Hindlimb muscle (tissue), 1 donor: ENCODE results near the gene TMUB1. TPM values are rescaled to one million over a fixed set of nuclear protein-coding genes. Genes with fewer than 3 reads are reported as not detected.

Source experiments
- DNase-seq: peaks from one replicate; pipeline ENCODE4 v3.0.0-alpha.2; 2013
- polyA plus RNA-seq: library from polyadenylated mRNA; unstranded; fragments of 120-200 nt; gene quantifications from one replicate; pipeline ENCODE4 v1.2.1, GENCODE V29; 2013; ENCODE audit not compliant: insufficient read length

The TMUB1 gene
- polyA plus RNA-seq, 1 donor = 44.9 TPM

DNA sequence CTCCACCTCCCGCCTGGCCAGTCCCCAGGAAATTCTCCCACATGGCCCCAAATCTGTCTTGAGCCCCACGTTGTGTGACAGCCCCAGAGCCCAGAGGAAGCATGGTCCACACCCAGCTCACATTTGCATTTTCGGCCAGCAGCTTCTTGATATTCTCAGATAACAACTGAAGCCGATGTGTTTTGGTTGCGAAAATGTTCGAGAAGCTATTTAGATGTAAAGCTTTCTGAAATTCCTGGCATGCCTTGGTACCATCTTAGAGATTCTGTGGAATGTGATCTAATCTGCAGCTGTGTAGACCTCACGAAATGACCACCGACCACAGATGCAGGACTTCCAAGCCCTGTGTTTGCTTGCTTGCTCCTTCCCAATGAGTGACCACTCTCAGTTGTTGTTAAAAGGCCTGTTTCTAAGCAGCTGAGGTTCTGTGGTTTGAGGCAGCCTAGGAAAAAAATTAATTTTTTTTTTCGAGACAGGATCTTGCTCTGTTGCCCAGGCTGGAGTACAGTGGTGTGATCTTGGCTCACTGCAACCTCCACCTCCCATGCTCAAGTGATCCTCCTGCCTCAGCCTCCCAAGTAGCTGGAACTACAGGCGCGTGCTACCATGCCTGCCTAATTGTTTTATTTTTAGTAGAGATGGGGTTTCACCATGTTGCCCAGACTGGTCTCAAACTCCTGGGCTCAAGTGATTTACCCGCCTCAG is 15.1 kb downstream of the TMUB1 start:
- DNase-seq = no peak

DNA sequence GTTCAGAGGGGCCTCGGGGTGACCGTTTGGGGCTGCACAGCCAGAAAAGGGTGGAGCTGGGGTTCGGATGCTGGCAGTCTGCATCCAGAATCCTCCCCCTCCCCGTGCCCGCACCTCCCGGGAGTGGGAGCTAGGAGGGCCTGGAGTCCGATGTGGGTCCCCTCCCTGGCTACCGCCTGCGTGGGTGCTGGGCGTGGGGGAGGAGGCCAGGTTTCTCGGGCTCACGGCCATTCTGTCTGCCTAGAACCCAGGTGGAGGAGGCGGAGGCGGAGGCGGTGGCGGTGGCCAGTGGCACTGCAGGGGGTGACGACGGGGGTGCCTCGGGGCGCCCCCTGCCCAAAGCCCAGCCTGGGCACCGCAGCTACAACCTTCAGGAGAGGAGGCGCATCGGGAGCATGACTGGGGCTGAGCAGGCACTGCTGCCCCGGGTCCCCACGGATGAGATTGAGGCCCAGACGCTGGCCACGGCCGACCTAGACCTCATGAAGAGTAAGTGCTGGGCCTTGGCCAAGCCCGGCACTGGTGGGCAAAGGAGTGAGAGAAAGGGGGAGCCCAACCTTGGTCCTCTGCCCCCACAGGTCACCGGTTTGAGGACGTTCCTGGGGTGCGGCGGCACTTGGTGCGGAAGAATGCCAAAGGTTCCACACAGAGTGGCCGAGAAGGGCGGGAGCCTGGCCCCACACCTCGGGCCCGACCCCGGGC is 16.9 kb downstream of the TMUB1 start:
- no peak for DNase-seq

DNA sequence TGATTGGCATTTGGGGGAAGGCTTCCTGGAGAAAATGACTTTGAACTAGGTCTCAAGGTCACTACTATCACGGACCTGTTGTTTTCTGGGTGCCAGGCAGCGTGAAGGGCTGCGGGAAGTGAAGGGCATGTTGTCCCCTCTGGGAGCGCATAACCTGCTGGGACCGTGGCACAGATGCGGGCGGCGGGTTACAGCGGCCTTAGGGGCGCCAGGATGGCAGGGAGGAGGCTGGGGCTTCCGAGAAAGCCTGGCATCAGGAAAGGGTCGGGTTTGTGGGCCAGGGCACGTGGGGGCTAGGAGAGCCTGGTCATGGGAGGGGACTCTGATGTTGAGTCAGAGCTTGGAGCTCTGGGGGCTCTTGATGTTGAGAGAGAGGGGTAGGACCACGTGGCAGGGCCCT is 17.8 kb downstream of the TMUB1 start:
- DNase-seq = no peak

DNA sequence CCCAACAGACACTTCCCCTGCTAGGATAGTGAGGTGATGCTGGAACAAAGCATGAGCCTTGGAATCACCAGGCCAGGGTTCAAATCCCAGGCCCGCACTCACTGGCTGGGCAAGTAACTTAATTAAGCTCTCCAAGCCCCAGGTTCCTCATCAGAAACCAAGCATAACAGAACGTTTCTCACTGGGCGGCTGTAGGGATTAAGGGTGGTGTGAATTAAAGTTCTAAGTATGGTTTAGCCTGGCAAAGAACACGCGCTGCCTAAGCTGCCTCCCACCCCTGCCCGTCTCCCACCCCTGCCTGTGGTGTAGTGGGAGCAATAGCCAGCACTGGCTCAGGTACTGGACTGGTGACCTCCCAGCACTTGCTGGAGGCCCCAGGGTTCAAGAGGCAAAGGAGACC is 18.3 kb downstream of the TMUB1 start:
- DNase-seq = no peak

DNA sequence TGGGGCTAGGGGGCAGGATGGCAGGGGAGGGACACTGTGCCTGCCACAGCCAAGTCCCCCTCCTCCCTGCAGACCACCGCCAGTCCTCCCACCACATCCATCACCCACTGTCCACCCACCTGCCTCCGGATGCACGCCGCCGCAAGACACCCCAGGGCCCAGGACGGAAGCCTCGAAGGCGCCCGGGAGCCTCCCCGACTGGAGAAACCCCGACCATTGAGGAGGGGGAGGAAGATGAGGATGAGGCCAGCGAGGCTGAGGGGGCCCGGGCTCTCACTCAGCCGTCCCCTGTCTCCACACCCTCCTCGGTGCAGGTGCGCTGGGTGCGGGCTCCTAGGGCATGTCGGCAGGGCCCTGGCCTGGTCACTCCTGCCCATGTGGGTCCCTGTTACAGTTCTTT is 18.8 kb downstream of the TMUB1 start:
- DNase-seq = no peak

DNA sequence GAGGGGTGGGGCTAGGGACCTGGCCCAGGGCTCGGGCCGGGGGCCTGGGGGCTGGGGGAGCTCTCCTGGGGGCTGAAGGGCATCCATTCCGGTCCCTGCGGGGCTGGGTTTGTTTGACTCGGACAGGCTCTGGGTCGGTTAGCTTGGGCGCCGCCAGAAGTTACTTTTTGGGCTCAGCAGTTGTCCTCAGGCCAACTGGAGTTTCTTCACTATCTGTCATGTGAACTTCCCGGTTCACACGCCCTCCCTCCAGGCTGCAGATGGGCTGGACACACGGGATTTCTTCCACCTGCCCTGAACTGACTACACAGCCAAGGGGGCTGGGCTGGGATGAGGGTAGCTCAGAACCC is 20.1 kb downstream of the TMUB1 start:
- DNase-seq = no peak

DNA sequence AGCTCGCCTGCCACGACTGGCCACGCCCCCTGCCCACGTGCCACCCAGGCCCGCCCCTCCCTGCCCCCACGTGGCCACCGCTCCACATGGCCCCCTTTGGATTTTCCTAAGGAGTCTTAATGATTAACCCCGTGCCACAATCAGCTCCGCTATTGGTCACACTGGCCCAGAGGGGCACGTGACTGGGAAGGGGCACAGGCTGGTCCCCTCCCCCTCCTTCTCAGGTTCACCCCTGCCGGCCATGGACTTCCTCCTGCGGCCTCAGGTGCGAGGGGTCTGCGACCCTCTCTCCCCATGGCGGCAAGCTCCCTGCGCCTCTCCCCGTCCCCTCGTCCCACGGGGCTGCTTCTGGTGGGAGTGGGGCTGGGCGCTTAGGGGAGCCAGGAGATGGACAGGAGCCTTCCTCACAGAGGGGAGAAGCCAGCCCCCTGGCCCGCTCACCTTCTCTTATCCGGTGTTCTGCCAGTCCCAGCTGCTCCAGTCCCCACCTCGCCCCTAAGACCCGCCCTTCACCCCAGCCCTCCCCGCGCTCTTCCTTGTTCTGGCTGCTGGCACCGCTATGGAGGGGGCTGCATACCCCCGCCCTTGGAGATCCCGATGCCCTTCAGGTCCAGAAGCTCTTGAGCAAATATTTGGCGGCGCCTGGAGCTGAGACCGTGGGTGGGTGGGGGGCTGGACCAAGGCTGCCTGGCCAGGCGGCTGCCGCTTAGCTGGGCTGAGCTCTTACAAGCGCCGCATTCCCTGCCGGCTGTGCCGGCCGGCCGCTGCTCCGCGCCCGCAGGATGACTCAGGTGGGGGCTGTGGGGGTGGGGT is 20.7 kb downstream of the TMUB1 start:
- DNase-seq = no peak

DNA sequence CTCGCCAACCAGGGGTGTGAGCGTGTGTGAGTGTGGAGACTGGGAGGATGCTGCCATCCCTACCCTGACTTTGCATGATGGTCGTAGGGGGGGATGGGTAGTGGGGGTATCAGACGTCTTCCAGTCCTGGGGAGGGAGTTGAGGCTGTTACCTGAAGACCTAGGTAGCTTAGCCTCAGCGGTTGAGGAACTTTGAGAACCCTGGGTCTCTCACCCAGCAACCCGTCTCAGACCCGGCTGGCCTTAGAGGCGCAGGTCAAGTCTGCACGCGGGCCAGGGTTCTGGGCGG is 21.2 kb downstream of the TMUB1 start:
- DNase-seq = no peak

DNA sequence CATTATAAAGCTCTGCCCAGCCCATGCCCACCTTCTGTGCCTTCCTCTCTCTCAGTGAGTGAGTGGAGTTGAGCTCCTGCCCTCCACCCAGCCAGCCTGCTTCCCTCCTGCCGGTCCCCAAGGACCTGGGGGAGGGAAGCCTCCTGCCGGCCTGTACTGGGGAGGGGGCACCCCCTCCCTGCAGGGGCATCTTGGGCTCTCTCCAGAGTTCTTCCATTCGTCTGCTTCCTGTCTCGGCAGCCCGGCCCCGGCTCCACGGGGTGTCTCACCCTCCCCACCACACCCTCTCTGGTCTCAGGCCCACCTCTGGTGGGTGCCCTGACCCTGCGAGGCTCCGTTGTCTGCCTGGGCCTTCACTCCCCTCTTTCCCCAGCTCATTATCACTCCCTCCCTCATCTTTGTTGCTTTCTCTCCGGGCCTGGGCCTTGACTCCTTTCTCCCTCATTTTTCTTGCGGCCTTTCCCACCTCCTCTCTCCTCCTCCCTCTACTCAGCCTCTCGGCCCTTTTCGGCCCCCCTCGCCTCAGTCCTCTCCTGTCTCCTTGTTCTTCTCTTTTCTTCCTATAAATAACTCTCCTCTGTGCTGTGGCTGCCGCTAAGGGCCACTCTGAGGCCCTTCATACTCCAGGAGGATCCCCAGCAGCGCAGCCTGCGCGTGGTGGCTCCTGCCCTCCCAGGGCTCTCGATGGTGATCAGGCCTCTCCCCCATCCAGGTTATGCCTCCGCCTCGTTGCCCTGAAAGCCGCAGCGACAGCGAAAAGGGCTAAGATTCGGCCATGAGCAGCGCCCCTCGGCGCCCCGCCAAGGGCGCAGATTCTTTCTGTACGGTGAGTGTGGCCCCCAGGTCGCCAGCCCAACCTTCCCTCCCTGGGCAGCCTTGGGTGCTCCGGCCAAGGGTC is 21.8 kb downstream of the TMUB1 start:
- no peak for DNase-seq

DNA sequence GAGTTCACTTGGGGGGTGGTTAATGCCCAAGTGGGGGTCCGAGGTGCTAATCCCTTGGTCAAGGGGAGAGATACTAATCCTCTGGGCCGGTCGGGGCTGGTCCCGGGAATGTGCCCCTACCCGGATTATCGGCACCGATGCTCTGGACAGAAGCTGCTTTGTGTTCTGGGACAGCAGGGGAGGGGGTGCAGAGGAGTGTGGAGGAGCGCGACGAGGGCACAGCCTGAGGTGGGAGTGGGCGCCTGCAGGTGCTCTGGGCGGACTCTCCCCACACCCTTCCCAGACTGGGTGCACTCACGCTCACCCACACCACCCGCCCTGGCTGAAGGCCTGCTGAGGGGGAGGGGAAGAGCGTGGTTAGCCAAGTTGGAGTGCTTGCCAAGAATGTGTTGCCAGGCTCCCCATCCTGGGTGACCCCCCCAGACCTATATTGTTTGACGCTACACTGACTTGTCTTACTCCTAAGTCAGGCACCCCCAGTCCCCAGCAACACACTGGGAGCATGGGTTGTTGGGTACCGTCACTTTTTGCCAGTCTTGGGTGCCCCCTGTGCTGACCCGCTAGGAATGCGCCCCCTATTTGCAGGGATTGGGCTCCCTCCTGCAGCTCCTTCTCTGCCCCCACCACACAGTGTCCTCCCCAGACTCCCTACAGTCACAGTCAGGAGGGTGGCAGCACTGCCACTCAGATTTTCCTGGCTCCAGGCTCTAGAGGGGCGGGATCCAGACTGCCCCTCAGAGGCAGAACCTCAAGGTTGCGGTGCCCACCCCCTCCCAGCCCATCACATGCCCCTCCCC is 22.7 kb downstream of the TMUB1 start:
- no peak for DNase-seq

DNA sequence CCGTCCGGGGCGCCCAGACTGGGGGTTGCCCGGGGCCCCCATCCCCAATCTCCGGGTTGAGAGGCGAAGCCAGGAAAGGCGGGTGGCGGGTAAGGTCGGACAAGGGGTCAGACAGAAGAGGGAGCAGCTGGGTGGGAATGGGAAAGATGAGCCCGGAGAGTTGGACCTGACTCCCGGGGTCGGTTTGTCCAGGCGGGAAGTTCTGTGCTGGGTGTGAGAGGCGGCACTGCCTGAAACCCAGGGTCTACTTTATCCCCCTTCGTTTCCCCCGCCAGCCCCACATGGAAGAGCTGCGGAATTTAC is 23.2 kb downstream of the TMUB1 start:
- no peak for DNase-seq

DNA sequence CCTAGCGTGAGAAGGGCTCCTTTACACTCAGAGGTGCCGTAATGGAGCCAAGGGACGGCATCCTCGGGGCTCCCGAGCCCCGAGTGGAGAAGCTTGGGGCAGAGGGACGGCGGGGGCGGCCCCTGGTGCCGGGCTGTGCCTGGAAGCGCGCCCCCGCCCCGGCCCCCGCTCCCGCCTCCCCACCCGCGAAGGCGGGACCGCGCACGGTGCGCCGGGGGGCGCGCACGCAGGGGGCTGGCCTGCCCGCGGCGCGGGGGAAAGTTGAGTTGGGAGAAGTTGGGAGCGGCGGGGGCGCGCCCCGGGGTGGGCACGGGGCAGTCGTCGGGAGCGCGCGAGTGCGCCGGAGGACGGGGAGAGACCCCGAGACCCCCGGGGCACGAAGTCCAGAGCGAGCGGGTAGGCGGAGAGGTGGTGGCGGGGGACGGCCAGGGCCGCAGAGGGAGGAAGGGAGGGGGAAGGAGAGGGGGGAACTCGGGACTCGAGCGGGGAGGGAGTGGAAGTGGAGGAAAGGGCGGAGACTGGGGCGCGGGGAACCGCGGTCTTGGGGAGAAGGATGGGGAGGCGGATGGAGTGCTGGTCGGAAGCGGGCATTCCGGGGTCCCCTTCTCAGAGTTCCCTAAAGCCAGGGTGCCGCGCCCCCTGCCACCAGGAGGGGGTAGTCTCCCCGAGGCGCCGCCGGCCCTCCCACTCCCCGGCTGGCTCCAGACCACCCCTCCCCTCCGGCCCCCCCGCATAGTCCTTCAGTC is 23.8 kb downstream of the TMUB1 start, which contains the start of gene SLC4A2:
TSS of gene SLC4A2 (plus strand) at position 223 of the 746 bp plus-strand sequence. CDS start 2,399 bp downstream, outside the sequence.
- peak; percentile 93 for DNase-seq

DNA sequence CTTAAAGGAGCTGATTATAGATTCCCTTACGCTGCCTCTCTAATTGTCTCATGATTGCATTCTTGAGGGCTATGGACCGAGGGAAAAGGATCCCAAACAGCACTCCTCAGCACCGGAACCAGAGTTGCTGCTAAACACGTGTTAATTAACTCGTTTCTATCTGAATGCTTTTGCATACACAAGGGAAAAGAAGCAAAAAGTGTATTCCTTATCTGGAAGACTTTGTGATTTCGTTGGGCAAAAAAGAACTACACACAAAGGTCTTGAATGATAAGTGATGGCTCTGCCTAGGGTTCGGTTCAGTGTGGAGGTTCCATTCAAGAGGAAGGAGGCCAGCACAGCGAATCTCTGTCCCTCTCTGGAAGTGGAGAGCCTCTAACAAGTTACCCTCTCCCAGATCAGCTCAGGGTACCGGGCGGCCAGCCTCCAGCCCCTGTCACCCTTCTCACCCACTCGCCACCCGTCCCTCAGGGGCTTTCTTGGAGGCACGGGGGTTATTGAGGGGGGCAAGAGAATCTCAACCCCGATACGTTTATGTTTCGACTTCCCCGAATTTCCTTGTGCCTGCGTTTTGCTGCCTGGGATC is 24.4 kb downstream of the TMUB1 start:
- no peak for DNase-seq

DNA sequence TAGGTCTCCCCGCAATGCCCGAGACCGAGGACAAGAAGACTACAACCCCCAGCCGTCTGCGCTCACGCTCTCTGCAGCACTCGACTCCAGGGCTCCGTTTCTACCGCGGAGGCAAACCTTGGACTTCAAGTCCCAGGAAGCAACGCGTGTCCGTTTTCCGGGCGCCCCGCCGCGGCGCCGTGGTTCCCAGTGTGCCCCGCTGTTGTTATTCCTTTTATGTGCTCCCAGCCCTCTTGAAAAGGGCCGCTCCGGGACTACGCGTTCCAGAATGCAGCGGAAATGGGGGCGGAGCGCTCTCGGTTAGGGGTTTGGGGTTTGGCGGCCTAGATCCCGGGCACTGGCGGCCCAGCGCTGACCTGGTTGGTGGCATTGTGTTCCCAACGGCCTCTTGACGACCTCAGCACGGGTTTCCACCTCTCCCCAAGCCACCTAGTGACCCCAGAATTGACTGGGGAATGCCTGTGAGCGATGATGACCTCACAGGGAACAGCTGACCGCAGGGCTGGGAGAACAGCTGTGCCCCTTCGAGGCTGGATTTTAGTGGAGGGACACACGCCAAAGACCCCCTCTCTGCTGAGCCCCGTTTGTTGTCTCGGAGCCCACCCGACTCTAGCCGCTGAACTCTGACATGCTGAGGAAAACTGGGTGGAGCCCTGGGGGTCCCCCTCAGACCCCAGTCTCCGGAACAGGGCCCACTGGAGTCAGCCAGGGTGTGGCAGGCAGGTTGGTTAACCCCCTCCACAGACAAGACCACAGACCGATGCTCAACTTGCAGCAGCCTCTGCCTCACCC is 25.1 kb downstream of the TMUB1 start:
- DNase-seq = peak; percentile 99

DNA sequence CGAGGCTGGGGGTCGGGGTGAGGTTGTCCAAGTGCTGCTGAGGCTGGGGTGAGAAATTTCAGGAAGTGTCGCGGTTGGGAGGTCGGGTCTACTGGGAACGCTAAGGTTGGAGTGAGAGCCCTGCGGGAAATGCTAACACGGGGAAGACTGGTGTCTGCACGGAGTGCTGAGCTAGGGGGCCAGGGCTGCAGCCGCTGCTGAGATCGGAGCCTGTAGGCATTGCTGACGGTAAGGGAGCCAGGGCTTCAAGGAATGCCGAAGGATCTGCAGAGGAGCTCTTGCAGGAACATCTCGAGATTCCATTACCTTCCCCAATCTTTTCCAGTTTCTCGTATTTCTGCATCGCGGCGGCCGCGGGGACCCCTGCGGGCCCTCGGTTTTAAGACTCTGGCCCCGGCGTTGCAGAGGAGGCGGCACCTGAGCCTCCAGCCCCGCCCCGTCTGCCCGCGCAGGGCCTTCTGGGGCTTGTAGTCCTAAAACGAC is 25.7 kb downstream of the TMUB1 start, which contains the start of gene CDK5:
TSS of gene CDK5 (minus strand) at position 392 of the 483 bp plus-strand sequence. CDS start at position 343, 49 bp downstream.
- DNase-seq = no peak

DNA sequence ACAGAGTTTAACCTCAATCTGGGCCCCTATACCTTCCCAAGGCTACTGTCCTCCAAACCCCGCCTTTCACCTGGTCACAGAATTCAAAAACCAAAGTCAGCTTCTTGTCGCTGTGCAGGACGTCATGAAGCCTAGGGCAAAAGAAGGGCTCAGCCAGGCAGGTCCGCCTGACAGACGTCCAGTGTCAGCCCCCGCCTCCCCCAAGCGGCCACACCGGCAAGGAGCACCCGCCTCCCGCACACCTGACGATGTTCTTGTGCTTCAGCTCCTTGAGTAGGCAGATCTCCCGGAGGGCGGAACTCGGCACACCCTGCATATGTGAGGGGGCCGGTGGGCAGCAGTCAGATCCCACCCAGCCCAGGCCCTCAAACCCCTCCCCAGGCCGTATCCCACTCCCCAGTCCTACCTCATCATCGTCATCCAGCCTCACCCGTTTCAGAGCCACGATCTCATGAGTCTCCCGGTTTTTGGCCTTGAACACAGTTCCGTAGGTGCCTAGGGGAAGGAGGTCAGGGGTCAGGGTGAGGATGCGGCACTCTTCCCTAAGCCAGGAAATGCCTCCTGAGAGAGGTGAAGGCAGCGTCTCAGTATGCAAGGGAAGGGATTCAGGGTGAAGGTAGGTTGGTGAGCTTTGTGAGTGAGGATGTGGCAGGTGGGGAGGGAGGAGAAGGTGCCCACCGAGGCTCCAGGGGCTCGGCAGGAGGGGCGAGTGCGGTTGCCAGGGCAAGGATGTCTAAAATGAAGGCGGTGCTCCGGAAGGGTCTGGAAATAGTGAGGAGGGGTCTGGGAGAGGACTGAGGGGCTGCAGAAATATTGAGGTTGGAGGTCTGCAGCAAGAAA is 26.4 kb downstream of the TMUB1 start:
- DNase-seq = no peak

DNA sequence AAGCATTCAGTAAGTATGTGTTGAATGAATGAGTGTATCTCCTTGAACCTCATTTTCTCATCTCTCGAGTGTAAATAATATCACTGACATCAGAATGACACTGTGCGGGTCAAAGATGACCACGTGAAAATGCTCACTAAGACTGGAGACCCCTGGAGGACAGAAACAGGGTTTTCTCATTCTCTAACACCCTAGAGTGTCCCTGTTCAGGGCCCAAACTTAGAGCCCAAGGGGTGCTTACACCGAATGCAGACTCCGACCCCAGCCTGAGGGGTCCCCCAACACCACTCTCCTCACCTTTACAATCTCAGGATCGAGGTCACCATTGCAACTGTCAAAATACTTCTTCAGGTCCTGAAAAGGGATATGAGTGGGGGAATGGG is 27.0 kb downstream of the TMUB1 start:
- no peak for DNase-seq

DNA sequence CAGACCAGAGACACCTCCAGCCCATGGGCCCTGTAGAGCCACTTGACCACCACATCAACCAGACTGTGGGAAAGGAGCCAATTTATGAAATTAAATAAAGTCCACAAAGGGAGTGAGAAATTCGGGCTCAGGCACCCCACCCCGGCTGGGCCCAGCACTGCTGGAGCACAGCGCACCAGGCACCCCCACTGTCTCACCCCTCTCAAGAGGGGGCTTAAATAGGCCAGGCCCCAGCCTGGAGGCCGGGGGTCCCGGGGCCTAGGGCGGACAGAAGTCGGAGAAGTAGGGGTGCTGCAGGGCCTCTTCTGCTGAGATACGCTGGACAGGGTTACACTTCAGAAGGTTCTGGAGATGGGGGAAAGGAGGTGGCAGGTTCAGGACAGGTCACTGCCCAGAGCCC is 29.5 kb downstream of the TMUB1 start:
- no peak for DNase-seq

DNA sequence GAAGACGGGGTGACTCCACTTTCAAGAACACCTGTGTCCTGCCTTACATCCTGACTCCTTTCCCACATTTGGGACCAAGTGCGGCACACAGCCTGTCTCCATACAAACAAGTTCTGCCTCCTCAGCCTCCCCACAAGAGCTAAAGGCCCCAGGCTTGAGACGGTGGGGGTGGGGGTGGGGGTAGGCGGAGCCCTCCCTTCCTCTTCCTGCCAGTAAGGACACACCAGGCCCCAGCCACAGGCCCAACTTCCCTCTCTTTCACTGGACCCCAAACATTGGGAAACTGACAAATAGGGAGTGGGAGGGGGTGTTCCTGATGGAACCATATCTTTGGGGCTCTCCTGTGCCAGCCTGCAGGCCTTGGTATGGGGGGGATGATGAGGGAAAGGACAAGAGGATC is 30.2 kb downstream of the TMUB1 start:
- no peak for DNase-seq
